Measurements from ENCODE around the gene CC2D2B. TPM values are rescaled to one million over a fixed set of nuclear protein-coding genes. Genes with fewer than 3 reads are reported as not detected.
"Not testable (repeated sequence)": the region's sequence is repeated elsewhere in the genome, so short reads cannot be mapped to it uniquely, and the experiment has no call there.

The CC2D2B gene
- total RNA-seq, 1 donor from 2014 or later: 0.30 TPM

GRCh38 chr10:96023168-96023567, 115.4 kb downstream of the CC2D2B start:
- no peak for DNase-seq (ENCODE audit: low read depth)

- DNase-seq (ENCODE audit: low read depth): peak; percentile 69
Observed at GRCh38 chr10:96025566-96025965, 117.8 kb downstream of the CC2D2B start.

DNA sequence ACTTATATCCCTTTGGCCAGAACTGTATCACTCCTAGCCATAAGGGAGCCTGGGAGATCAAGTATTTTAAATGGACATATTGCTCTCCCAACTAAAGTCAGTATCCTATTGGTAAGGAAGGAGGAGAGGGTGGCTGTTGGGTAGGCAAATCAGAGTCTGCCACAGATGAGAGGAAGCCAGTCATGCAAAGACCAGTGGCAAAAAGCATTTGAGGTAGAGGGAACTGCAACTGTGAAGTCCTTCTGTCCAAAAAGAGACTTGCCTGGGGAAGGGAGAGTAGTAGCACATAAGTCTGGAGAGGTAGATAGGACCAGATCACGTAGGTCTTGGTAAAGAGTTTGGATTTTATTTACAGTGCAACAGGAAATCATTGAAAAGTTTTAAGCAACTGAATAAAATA, 126.8 kb downstream of the CC2D2B start:
- DNase-seq (ENCODE audit: low read depth): no peak

- no peak for DNase-seq (ENCODE audit: low read depth)
Observed at GRCh38 chr10:96038476-96039387, 131.0 kb downstream of the CC2D2B start.

DNA sequence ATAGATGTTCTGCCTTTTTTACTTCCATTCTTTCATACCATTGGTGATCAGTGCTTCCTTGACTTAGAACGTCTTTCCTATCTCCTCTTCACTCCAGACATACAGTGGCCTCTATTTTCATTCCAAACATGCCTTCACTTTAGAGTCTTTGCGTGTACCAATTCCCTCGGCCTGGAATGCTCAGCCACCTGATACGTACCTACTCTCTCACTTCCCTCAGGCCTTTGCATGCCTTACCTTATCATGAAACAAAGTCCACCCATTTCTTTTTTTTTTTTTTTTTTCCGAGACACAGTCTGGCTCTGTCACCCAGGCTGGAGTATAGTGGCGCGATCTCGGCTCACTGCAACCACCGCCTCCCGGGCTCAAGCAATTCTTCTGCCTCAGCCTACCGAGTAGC, 133.4 kb downstream of the CC2D2B start:
- DNase-seq (ENCODE audit: low read depth): no peak

DNA sequence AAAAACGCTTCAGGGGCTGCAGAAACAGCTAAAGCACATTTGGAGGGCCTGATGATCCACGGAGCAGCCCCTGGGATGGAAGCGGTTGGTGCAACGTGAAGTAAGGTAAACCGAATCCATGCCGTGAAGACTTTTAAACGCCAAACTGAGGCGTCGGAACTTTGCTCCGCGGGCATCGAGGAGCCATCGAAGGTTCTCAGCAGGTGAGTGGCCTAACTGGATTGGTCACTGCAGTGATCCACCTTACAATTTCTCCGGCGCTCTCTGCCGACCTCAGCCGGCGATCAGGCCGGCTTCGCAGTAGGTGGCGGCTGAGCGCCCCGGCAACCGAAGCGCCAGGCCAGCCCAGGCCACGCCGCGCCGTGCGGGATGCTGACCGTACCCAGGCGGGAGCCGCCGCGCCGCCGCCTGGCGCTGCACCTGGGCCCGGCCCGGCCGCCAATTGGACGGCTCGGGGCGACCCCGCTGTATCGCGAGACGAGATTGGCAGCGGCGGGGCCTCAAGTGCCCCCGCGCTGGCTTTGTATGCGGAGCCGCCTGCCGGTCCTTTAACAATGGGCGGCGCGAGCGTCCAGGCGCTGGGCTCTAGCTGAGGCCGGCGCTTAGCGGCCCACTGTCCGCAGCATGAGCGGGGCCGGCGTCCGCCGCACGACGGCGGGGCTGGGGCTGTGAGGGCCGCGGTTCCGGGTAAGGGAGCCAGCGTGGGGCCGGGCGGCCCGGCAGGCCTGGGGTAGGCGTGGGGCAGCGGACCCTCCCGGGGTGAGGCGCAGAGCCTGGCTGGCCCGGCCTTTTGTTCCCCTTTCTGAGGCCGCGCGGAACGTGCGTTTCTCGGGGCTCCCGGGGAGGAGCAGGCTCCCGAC, 135.5 kb downstream of the CC2D2B start, which contains the start of gene CCNJ:
Gene CCNJ (plus strand): TSS at position 551 of the 860 bp plus-strand sequence. CDS start 811 bp downstream, outside the sequence.
- DNase-seq (ENCODE audit: low read depth): peak; percentile 62

DNA sequence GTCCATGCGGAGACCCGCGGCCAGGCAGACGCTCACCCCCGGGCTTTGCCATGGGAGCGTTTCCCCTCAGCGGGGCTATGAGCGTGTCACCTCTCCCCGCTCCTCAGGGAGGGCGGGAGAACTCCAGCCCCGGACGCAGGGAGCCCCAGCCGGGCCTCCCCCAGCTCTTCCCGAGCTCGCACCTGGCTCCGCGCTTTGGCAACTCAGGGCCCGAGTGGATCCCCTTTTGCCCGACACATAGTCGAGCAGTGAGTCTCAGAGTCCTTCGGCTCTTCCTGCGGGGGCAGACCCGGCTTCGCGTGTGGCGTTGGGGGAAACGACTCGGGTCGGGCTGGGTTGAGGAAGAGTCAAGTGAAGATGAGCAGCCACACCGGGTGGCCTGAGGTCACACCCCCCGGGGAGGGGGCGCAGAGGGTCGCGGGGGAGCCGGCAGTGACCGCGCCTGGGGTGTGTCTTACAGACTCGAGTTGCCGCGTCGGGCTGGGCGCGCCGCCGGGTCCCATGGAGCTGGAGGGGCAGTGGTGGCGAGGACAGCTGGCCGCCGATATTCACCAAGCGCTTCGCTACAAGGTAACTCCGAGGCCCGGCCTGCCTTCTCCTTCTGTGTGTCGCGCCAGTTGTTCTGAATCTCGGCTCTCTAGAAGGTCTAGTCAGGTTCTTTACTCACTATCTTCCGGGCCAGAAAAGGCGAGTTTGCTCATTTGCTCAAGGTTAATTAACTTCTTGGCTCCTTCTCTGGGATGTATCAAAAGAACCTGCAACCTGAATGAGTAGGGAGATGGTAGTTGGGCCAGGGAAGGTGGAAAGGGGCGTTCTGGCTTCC, 136.3 kb downstream of the CC2D2B start:
- DNase-seq (ENCODE audit: low read depth): peak; percentile 22

GRCh38 chr10:96044736-96045135, 137.0 kb downstream of the CC2D2B start:
- DNase-seq (ENCODE audit: low read depth): peak; percentile 45

DNA sequence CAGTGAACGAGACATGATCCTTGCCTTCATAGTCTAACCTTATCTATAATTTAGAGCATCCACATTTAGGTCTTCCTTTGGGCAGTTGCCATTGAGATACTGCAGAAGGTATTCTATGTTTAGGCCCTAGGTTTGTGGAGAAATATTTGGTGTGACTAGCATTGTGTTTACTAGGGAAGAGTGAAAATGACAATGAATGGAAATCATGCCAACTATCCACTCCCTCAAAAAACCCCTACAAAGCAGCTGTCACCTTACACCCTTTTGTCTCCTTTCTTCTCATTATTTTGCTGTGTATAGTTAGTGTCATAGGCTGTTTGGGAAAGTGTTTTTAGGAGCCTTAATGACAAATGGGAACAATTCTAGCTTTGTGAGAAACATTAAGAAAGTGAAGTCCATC, 138.8 kb downstream of the CC2D2B start:
- no peak for DNase-seq (ENCODE audit: low read depth)

DNA sequence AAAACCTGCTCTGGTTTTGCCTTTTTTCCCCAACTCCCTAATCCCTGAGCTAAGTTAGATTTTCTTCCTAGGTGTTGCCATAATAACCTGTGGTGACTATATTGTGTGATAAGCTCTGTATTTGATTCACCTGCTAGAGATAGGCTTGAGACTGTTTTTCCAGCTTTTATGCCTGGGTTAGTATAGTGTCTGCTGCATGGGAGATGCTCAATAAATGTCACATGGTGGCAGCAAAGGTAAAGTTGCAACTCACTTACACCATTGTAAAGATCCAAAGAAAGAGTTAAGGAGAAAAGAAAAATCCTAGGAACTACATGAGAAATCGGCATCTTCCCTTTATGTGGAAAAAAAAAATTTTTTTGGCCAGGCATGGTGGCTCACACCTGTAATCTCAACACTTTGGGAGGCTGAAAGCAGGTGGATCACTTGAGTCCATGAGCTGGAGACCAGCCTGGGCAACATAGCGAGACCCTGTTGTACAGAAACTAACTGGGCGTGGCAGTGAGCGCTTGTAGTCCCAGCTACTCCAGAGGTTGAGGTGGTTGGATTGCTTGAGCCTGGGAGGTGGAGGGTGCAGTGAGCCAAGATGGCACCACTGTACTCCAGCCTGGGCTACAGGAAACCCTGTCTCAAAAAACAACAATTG, 139.4 kb downstream of the CC2D2B start:
- DNase-seq (ENCODE audit: low read depth): peak; percentile 15

- DNase-seq (ENCODE audit: low read depth): not testable (repeated sequence)
Observed at GRCh38 chr10:96047925-96048324, 140.2 kb downstream of the CC2D2B start.

- no peak for DNase-seq (ENCODE audit: low read depth)
Observed at GRCh38 chr10:96049340-96049739, 141.6 kb downstream of the CC2D2B start.

DNA sequence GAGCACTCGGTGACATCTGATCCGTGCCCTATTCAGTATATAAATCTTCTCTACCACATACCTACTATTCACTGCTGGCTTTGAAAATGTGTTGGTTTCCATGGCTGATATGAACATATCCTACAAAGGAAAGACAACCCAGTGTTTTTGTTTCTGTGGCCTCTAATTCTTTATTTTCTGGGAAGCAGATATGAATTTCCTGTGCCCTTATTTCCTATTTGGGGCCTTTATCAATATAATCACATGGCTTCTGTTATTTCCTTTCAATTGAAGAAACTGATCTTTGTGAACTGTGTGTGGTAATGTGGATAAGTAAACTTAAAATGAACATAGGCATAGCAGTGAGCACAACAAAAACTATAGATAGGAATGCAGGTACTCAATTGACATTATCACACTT, 146.2 kb downstream of the CC2D2B start:
- DNase-seq (ENCODE audit: low read depth): no peak

DNA sequence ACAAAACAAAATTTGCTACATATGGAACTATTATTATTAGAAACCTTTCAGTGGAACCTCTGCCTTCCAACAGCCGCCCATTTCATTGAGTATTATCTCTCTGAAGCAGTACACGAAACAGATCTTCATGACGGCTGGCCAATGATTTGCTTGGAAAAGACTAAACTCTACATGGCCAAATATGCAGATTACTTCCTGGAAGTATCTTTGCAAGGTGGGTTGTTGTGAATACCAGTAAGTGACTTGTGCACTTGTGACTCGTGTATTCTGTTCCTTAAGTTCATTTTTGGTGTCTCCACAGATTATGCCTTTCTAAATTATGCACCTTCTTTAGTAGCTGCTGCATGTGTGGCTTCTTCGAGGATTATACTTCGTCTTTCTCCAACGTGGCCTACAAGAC, 149.0 kb downstream of the CC2D2B start:
- DNase-seq (ENCODE audit: low read depth): no peak

DNA sequence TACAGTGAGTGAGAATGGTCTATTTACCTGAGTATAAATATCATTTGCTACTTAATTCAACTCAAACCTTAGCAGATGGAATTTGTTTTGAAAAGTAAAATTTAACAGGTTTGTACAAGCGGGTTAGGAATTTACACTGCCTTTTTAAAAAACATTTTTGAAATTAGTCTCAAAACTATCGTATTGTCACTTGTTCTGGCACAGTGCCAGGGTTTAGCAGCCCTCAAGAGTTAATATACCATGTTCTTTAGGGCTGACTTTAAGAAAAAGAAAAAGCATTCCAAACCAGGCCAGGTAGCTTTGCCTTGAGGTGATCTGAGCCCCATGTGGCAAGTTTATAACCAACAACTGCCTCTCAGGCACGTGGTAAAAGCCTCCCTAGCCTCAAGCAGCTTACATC, 153.5 kb downstream of the CC2D2B start:
- DNase-seq (ENCODE audit: low read depth): no peak

- no peak for DNase-seq (ENCODE audit: low read depth)
Observed at GRCh38 chr10:96072674-96073073, 164.9 kb downstream of the CC2D2B start.

DNA sequence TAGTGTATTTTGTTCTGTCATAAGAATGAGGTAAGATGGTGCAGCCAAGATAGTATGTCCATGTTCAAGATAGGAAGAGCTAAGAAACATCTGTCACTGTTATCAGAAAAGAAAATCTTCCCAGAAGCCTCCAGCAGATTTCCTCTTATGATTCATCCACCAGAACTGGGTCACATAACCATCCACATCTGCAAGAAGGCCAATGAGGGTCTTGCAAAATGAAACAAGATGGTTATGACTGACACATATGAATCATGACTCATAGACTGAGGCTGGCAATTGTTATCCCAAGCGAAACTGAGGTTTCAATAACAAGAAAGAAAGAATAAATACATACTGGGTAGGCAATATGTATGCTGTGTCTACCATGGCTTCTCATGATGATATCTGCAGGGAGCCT, 165.9 kb downstream of the CC2D2B start:
- no peak for DNase-seq (ENCODE audit: low read depth)

GRCh38 chr10:96074776-96075175, 167.0 kb downstream of the CC2D2B start:
- no peak for DNase-seq (ENCODE audit: low read depth)

DNA sequence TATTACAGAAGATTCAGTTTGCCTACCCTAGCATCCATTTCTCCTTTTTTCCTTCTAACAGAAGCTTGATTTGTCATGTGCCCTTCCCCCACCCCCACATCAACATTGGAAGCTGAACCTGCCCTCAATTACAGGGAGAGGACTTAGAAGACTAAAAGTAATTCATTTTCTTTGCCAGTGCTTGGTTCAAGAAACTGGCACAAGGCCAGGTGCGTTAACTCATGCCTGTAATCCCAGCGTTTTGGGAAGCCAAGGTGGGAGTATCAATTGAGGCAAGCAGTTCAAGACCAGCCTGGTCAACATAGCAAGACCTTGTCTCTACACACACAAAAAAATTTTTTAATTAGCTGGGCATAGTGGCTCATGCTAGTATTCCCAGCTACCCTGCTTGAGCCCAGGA, 168.2 kb downstream of the CC2D2B start:
- no peak for DNase-seq (ENCODE audit: low read depth)

- no peak for DNase-seq (ENCODE audit: low read depth)
Observed at GRCh38 chr10:96077156-96077555, 169.4 kb downstream of the CC2D2B start.

DNA sequence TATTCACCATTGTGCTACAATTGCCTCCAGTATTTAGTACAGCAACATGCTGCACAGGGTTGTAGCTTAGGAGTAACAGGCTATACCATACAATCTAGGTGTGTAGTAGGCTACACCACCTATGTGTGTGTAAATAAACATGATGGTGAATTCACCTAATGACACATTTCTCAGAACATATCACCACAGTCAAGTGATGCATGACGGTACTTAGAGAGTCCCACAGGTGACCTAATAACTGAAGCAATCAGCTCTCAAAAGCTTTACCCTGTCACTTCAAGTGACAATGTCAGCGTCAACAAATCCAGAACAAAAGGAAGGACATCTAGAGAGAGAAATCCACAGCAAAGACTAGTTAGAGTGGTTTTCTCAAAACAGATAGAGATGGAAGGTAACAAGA, 174.4 kb downstream of the CC2D2B start:
- DNase-seq (ENCODE audit: low read depth): no peak
